ENCODE data around the gene BCKDHB.

Gene BCKDHB

DNA sequence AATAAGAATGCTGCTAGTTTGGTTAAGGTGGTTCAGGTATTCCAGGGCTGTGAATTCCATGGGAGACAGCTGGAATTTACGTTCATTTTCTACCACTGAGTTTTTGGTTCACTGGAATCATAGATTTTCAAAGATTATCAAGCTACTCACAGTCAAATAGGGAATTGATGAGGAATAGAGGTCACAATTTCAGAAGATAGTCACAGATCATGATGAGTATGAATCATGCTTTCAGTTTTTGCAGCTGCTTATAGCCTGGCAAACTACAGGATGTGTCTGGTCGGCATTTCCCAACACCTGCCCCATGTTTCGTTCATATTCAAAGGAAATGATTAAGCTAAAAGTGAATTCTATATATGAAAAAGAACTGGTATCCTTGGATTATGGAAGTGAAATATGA is 58.7 kb downstream of the BCKDHB start:
- TF ChIP-seq, protein P1, sequence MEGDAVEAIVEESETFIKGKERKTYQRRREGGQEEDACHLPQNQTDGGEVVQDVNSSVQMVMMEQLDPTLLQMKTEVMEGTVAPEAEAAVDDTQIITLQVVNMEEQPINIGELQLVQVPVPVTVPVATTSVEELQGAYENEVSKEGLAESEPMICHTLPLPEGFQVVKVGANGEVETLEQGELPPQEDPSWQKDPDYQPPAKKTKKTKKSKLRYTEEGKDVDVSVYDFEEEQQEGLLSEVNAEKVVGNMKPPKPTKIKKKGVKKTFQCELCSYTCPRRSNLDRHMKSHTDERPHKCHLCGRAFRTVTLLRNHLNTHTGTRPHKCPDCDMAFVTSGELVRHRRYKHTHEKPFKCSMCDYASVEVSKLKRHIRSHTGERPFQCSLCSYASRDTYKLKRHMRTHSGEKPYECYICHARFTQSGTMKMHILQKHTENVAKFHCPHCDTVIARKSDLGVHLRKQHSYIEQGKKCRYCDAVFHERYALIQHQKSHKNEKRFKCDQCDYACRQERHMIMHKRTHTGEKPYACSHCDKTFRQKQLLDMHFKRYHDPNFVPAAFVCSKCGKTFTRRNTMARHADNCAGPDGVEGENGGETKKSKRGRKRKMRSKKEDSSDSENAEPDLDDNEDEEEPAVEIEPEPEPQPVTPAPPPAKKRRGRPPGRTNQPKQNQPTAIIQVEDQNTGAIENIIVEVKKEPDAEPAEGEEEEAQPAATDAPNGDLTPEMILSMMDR (IDR thresholded peaks at IDR 0.05; ENCODE audit: low read depth, low read length, missing control alignments) = no peak
- DNase-seq (ENCODE audit: extremely low read depth, low read depth) = no peak
- H3K4me3 ChIP-seq (replicated peaks; ENCODE audit: low read depth, low read length) = no peak overlapping the region

GRCh38 chr6:80165819-80166218 is 59.3 kb downstream of the BCKDHB start:
- no peak for DNase-seq (ENCODE audit: extremely low read depth, low read depth)
- H3K4me3 ChIP-seq (replicated peaks; ENCODE audit: low read depth, low read length) = no peak overlapping the region
- TF ChIP-seq, protein P1 (IDR thresholded peaks at IDR 0.05; ENCODE audit: low read depth, low read length, missing control alignments) = no peak

DNA sequence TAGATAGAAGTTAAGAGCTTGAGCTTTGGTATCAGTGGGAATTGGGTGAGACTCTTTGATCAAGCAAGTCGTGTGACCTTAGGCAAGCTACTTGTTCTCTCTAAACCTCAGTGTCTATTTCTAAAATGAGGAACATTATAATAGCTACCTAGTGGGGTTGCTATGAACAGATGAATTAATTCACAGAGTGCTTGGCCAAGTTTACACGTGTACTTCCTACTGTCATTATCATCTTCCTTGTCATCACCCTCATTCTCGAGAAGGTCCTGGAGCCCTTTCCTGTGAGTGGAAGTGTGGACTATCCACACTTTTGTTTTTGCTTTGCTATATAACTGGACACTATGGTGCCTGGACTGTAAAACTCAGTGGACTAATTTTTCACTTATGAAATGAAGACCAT is 64.0 kb downstream of the BCKDHB start:
- DNase-seq (ENCODE audit: extremely low read depth, low read depth) = no peak
- TF ChIP-seq, protein P1 (IDR thresholded peaks at IDR 0.05; ENCODE audit: low read depth, low read length, missing control alignments) = no peak
- H3K4me3 ChIP-seq (replicated peaks; ENCODE audit: low read depth, low read length) = no peak overlapping the region

- no peak for DNase-seq (ENCODE audit: extremely low read depth, low read depth)
- H3K4me3 ChIP-seq (replicated peaks; ENCODE audit: low read depth, low read length) = no peak overlapping the region
- TF ChIP-seq, protein P1 (IDR thresholded peaks at IDR 0.05; ENCODE audit: low read depth, low read length, missing control alignments) = no peak
Measured at GRCh38 chr6:80173411-80173810, 66.9 kb downstream of the BCKDHB start.

DNA sequence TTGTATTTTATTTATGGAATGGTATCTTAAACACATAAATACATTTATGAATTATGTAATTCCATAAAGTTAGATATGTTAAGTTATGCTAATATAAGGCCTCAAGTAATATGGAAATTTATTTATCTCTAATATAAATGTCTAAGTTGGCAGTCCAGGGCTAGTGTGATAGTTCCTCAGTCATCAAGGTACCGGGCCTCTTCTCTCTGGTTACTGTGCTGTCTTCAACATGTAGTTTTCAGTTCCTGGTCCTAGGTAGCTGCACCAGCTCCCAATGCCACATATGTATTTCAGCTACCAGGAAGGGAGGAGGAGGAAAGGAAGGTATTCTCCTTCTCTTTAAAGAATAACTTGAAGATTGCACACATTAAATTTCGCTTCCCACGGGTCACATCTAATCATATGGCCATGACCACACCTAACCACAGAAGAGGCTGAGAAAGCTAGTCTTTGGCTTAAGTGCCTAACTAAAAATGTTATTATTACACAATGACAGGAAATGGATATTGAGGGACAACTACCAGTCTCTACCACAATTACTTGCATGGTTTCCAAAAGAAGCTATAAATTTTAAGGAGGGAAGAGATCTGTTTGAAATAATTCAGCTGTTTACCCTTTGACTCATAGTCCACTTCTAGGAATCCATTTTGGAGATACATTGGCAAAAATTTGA is 68.6 kb downstream of the BCKDHB start:
- peak; percentile 11 for DNase-seq (ENCODE audit: extremely low read depth, low read depth)
- no peak overlapping the region for H3K4me3 ChIP-seq (replicated peaks; ENCODE audit: low read depth, low read length)
- TF ChIP-seq, protein P1 (IDR thresholded peaks at IDR 0.05; ENCODE audit: low read depth, low read length, missing control alignments) = no peak

GRCh38 chr6:80179695-80180094 is 73.2 kb downstream of the BCKDHB start:
- no peak for DNase-seq (ENCODE audit: extremely low read depth, low read depth)
- TF ChIP-seq, protein P1 (IDR thresholded peaks at IDR 0.05; ENCODE audit: low read depth, low read length, missing control alignments) = no peak
- no peak overlapping the region for H3K4me3 ChIP-seq (replicated peaks; ENCODE audit: low read depth, low read length)
